Mesothelial cell of epicardium (in vitro differentiated cells): Measurements from ENCODE around the gene RPL10A. TPM values are rescaled to one million over a fixed set of nuclear protein-coding genes. Genes with fewer than 3 reads are reported as not detected.

Source experiments
- DNase-seq, 2 experiments: peaks; one replicate each; pipeline ENCODE4 v3.0.0; 2021; ENCODE audit warnings: low spot score in 2 of 2; ENCODE audit not compliant: unreplicated experiment in 2 of 2
- H3K27ac Mint-ChIP-seq: 2 replicates; pipeline ENCODE4 v1.8.0; 2021; ENCODE audit warnings: mixed read lengths
- H3K27me3 Mint-ChIP-seq: 2 replicates; pipeline ENCODE4 v1.8.0; 2021; ENCODE audit warnings: low read depth, mixed read lengths
- H3K36me3 Mint-ChIP-seq: 2 replicates; pipeline ENCODE4 v1.8.0; 2021; ENCODE audit warnings: mixed read lengths
- H3K4me1 Mint-ChIP-seq: 2 replicates; pipeline ENCODE4 v1.8.0; 2021; ENCODE audit warnings: mixed read lengths
- H3K4me3 Mint-ChIP-seq: 2 replicates; pipeline ENCODE4 v1.8.0; 2021; ENCODE audit warnings: mild to moderate bottlenecking, moderate library complexity, mixed read lengths
- H3K9me3 Mint-ChIP-seq: 2 replicates; pipeline ENCODE4 v1.8.0; 2021; ENCODE audit warnings: mixed read lengths
- total RNA-seq: library from RNA; stranded (reverse); gene quantifications from 3 replicates; pipeline ENCODE4 v1.2.1, GENCODE V29; 2021
- TF ChIP-seq, protein P1 (sequence below): fragments of 200-600 bp; sonication (generic); IDR thresholded peaks from one replicate; pipeline ENCODE4 v1.5.0; 2021; ENCODE audit warnings: antibody characterized with exemption; ENCODE audit not compliant: unreplicated experiment

RPL10A gene
- total RNA-seq, 1 donor from 2014 or later, result 1,840 TPM

DNA sequence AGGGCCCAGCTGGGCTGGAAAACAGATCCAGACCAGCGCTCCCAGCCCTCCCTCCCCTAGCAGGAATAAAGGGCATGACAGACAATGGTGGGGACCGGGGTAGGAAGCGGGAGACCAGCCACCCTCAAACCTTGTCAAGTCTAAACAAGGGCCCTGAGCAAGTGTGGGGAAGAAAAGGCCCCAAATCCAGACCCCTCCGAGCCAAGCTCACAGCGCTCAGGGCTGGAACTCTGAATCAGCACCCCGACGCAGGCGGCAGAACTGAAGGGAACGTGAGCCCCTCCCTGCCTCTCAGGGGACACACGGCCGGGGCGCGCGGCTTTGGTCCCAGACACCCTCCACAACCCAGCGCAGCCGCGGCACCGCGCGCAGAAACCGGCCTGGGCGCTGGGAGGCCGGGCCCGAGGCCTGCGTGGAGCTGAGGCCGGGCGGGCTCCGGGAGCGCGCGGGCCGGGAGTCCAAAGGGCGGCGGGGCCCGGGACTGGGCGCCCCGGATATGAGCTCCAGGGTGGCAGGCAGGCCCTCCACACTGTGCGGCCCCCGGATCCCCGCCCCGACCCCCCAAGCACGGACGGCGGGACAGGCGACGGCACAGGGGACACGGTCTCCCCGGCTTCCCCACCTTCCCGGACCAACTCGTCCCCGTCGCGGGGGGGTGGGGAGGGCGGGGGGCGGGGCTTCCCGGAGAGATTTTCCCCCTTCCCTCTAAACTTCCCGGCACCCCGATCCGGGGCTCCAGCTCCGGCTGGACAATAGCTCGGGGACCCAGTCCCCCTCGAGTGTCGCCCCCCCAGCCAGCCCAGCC lies 28.0 kb downstream of the RPL10A start:
- Mint-ChIP-seq H3K4me1 (peaks cover 75% of the 10 kb centered on the region), H3K9me3 (no peaks in the 10 kb centered on the region), H3K4me3 (peak overlapping the region; percentile 85), H3K36me3 (no peaks in the 10 kb centered on the region), H3K27me3 (no peaks in the 10 kb centered on the region), H3K27ac (peak overlapping the region; percentile 98)
- peak in 1 of 2 experiments; percentile 65 for DNase-seq
- TF ChIP-seq, protein P1, sequence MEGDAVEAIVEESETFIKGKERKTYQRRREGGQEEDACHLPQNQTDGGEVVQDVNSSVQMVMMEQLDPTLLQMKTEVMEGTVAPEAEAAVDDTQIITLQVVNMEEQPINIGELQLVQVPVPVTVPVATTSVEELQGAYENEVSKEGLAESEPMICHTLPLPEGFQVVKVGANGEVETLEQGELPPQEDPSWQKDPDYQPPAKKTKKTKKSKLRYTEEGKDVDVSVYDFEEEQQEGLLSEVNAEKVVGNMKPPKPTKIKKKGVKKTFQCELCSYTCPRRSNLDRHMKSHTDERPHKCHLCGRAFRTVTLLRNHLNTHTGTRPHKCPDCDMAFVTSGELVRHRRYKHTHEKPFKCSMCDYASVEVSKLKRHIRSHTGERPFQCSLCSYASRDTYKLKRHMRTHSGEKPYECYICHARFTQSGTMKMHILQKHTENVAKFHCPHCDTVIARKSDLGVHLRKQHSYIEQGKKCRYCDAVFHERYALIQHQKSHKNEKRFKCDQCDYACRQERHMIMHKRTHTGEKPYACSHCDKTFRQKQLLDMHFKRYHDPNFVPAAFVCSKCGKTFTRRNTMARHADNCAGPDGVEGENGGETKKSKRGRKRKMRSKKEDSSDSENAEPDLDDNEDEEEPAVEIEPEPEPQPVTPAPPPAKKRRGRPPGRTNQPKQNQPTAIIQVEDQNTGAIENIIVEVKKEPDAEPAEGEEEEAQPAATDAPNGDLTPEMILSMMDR, result no peak

DNA sequence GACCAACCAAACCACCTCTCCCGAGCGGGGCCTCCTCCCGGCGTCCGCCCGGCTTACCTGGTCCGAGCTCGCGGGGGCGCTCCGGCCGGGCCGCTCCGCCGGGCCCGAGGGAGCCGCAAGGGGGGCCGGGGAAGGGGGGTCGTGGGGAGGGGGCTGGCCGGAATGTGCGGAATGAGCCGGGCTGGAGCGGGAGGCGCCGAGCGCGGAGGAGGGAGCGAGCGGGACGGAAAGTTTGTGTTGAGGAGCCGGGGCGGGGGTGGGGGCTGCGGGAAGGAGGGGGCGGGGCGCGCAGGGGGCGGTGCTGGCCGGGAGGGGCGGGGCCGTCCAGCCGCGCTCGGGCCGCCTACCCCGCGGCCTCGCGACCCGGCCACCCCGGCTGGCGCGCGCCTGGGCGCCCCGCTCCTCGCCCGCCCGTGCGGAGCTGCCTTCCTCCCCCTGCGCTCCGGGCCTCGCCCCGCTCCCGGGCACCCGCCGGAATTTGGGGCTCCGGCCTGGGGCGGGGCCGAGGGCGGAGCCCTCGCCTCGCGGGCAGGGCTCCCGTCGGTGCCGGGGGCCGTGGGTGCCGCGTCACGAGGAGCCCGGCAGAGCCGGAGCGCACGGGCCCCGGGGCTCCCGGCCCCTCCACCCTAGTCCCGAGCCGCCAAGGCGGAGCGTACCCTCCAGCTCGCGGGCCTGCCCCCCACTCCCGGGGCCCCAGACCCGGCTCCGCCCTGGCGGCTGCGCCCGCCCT lies 28.8 kb downstream of the RPL10A start, which contains the start of gene TEAD3:
TSS of gene TEAD3 (minus strand) at position 239 of the 730 bp plus-strand sequence.
- Mint-ChIP-seq H3K27ac (peak within 1 kb of the TSS; percentile 98), H3K4me3 (peak within 1 kb of the TSS; percentile 85), H3K9me3 (no peaks in the 10 kb centered on the region), H3K4me1 (peaks cover 70% of the 10 kb centered on the region), H3K36me3 (no peaks in the 10 kb centered on the region), H3K27me3 (no peaks in the 10 kb centered on the region)
- DNase-seq, result peak; percentile 84 to 85
- TF ChIP-seq, protein P1, result no peak

DNA sequence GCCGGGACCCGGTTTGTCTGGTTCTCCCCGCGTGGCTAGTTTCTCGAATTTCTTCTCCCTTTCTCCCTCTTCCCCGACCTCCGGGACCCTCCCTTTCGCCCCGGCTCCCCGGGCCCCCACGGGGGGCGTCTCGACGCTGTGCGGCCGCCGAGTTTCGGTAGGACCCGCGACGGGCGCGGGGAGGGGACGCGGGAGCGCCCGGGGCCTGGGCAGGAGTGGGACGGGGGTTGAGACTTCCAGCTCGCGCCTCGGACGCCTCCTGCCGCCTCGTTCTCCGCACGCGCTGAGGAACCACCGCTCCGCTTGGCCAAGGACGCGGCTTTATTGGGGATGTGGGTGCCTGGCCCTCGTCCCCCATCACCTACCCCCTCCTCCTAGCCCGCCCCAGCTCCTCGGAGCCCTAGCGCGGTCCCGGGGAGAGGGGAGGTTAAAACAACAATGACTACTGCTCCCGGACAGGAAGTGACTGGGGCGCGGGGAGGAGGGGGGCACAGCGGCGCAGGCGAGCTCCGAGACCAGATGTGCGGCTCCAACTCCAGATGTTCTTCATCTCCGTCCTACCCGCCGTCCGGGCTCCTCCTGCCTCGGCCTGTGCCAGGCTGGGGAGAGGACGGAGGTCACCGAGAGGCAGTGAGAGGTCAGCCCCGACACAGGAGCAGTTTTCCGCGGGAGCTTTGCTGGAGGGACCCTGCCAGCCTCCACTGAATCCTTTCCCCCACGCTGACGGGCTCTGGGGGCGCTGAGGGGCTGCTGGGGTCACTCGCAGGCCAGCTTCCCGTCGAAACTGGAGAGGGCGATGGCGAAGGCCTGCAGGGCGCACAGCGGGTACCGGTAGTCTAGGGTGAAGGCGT lies 29.6 kb downstream of the RPL10A start:
- TF ChIP-seq, protein P1, result no peak
- no peaks in the 10 kb centered on the region for H3K9me3 Mint-ChIP-seq
- peak in 1 of 2 experiments; percentile 82 for DNase-seq
- H3K27me3 Mint-ChIP-seq, result no peaks in the 10 kb centered on the region
- H3K27ac Mint-ChIP-seq, result peak overlapping the region; percentile 98
- H3K36me3 Mint-ChIP-seq, result no peaks in the 10 kb centered on the region
- peak overlapping the region; percentile 77 for H3K4me3 Mint-ChIP-seq
- peaks cover 62% of the 10 kb centered on the region for H3K4me1 Mint-ChIP-seq

DNA sequence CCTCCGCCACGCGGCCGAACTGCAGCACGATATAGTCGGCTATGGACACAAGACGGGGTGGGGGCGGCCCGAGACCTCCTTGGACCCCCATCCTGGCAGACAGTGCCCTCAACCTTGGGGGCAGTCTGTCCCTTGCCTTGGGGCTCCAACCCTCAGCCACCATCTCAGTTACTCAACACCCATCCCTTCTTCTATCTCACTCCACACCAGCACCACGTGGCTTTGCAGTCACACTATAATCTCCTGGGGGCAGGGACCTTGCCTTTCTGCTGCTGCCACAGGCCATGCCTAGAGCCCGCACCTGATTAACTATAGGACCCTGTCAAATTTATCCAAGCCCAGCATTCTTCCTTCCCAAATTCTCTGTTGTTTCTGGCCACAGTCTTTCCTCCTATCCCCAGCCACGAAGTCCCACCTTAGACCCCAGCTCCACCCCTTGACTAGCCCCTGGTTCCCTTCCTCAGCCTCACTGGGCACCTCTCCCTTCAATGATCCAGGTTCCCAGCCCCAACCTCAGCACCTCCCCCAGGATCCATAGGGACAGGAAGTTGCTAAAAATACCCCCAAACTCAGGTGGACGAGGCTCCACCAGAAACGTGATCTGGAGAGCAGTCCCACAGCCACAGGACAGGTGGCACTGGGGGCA lies 30.3 kb downstream of the RPL10A start:
- Mint-ChIP-seq H3K4me3 (peak overlapping the region; percentile 77), H3K27me3 (no peaks in the 10 kb centered on the region), H3K36me3 (no peaks in the 10 kb centered on the region), H3K9me3 (no peaks in the 10 kb centered on the region), H3K4me1 (peaks cover 54% of the 10 kb centered on the region), H3K27ac (peak overlapping the region; percentile 98)
- TF ChIP-seq, protein P1, result no peak
- DNase-seq, result no peak

DNA sequence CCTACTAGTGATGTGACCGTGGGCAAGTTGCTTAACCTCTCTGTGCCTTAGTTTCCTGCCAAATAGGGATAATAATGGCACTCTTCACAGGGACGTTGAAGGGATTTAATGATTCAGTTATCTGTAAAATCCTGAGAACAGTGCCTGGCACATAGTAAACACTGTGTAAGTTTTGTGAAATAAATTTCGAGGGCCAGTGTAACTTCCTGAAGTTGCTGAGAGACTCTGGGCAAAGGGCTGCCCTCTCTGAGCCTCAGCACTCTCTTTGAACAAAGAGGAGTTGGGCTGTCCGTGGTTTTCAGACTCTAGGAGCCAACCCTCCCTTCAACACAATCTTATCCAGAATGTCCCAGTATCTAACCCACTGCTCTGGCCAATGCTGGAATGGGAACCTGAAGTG lies 31.2 kb downstream of the RPL10A start:
- Mint-ChIP-seq H3K4me1 (peaks cover 47% of the 10 kb centered on the region), H3K4me3 (peak overlapping the region; percentile 13), H3K36me3 (no peaks in the 10 kb centered on the region), H3K9me3 (no peaks in the 10 kb centered on the region), H3K27me3 (no peaks in the 10 kb centered on the region), H3K27ac (peak overlapping the region; percentile 98)
- DNase-seq, result no peak
- TF ChIP-seq, protein P1, result no peak
